Activated CD4-positive, CD25-positive, alpha-beta regulatory T cell treated with anti-CD3 and anti-CD28 coated beads, Interleukin-2, amount 50 U/mL, for 16 hours (primary cell): ENCODE results near the gene GEMIN5.

Experiments
- DNase-seq: peaks from one replicate; pipeline ENCODE4 v3.0.0-alpha.2; 2020; ENCODE audit warnings: low read depth, low spot score

The GEMIN5 gene

DNA sequence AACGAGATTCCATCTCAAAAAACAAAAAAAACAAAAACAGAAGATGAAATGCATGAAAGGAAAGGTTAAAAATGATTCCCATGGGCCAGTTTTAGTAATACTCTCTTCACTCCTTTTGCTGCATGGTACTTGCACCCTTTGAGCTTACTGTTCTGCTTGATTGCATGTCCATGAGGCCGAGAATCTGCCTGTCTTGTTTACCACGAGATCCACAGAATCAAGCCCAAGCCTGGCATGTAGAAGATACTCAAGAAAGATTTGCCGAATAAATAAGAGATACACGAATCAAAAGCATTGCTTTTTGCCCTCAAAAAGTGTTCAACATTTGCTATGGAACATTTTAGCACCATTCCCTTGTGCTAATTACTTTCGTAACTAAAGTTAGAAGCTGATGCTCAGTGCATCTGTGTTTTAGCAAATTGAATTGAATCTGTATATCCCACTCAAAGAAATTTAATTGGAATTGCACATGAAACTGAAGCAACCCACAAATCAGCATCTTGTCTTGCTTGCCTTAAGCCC, 88.7 kb downstream of the GEMIN5 start:
- no peak for DNase-seq

DNA sequence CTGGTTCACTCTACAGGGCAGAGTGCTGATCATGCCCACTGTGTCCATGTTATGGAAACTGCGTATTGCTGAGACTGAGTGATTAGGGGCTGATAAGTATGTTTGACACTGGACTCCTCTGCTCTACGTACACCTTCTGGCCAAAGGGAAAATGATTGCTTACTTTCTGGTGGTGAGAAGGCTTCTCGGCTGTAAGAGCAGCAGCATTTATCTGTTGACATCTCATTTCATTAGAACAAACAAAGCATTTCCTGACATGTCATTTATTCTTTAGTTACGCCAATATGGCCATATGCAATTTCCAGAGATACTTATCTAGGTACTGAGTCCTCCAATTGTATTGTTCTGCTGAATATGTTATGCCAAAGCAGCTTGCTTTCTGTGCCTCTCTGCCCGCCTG, 93.2 kb downstream of the GEMIN5 start:
- no peak for DNase-seq

- no peak for DNase-seq
Measured at GRCh38 chr5:154842689-154843530, 95.1 kb downstream of the GEMIN5 start.

DNA sequence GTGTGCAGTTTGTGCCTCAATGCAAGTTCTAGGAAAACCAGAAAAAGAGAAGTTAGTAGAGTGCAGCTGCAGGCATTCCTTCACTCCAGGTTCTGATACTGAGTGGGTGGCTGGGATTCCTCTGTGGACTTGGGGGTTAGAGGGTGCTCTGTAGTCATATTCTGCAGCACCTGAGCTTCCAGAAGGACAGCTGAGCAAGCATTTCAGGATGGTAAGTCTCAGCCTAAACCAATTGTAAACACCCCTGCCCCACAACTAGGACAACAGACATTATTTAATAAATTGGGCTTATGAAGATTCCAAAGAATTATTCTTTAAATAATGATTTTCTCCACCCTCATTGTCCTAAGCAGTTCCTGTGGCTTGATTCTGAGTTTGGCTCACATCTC, 96.7 kb downstream of the GEMIN5 start:
- no peak for DNase-seq

DNA sequence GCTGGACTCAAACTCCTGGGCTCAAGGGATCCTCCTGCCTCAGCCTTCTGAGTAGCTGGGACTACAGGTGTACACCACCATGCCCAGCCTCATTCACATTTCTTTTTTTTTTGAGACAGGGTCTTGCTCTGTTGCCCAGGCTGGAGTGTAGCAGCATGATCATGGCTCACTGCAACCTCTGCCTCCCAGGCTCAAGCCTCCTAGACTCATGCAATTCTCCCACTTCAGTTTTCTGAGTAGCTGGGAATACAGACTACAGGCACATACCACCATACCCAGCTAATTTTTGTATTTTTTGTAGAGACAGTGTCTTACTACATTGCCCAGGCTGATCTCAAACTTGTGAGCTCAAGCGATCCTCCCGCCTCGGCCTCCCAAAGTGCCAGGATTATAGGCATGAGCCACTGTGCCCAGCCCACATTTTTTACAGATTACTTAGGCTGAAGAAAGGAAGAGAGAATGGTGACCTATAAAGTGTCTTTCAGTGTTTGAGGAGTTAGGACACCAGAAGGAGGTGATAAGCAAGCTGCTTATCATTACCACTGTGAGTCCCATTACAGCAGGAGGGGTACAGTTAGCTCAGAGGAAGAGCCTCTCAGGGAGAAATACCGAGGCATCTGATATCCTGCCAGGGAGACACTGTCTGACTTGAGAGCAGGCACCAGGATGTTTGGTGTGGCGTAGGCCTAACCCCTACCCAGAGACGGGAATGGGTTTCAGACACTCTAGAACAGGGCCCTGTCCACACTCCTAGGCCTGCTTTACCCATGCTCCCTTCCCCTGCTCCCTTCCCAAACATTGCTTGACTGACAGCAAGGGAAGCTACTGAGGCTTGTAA, 97.4 kb downstream of the GEMIN5 start:
- DNase-seq = no peak
